Measurements from ENCODE around the gene CDK13.
A peak's percentile ranks its signal among the peaks of the same experiment; 100 is the strongest.
"Not testable (repeated sequence)": the region's sequence is repeated elsewhere in the genome, so short reads cannot be mapped to it uniquely, and the experiment has no call there.

The CDK13 gene

DNA sequence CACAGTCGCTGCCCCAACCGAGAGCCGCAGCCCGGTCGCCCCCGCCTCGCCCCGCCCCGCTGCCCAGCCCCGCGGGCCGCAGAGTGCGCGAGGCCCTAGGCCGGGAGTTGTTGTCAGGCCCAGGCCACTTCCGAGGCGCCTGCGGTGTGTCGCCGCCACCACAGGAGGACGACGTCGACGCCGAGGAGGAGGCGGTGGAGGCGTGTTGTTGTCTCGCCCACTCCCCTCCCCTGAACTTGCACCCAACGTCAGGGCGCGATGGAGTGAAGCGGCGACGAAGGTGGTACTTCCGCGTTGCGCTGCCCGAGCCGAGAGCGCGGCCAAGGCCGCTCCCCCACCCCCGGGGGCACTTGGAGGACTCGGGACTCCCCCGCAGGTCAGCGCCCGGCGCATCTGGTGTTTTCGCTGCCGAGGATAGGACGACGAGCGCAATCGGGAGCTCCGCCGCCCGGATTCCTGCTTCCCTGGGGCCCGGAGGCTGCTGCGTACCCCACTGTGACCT lies at the start of gene CDK13:
Gene CDK13 (plus strand): TSS at position 286 of the 502 bp plus-strand sequence. CDS start 386 bp downstream, outside the sequence.
- peak; percentile 88 for DNase-seq

DNA sequence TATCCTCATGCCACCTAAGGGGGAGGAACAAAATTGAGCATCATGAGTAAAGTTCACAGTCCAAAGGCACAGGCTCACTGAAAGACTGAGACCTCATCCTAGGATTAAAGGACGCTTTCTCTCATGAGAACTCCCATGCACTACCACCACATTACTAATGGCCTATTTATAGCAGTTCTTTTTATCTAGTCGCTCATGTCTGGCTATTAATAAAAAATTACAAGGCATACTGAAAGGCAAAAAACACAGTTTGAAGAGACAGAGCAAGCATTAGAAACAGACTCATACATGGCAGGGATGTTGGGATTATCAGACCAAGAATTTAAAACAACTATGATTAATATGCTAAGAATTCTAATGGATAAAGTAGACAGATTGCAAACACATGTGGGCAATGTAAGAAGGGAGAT lies 46.0 kb upstream of the CDK13 start:
- DNase-seq = no peak

DNA sequence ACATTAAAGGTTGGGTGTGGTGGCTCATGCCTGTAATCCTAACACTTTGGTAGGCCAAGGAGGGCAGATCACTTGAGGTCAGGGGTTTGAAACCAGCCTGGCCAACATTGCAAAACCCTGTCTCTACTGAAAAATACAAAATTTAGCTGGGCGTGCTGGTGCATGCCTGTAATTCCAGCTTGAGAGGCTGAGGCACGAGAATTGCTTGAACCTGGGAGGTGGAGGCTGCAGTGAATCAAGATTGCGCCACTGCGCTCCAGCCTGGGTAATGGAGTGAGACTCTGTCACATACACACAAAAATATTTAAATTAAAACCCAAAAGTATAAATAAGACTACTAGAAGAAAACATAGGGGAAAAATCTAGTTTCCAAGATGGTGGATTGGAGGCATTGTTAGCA lies 41.9 kb upstream of the CDK13 start:
- no peak for DNase-seq

DNA sequence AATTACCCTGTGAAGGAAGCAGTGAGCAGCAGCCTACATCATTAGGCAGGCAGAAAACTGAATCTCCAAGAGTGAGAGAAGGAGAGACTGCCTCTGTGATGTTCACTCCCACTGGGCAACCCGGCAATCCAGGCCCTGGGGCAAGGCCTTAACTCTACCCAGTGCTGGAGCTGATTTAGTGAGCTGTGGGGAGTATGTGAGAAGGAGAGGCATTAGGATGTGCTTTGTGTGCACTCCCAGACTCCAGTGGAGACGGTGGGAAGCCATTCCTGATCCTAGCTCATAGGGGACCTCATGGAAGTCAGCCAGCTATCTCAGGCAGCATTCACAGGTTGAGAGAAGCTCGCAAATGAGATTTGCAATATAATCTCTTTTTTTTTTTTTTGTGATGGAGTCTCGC lies 41.1 kb upstream of the CDK13 start:
- no peak for DNase-seq

DNA sequence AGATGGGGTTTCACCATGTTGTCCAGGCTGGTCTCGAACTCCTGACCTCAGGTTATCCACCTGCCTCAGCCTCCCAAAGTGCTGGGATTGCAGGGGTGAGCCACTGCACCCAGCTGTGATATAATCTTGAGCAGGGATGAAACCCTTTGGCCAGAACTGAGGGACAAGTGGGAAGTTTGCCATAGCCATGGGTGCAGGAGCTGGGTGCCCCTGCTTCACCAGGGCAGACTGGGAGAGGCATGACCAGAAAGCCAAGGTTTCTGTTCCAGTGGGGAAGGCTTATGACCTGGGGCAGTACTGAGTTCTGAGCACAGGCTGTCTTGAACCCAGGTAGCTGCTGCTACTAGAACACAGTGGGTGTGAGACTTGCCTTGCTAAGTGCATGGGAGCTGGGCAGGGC lies 40.5 kb upstream of the CDK13 start:
- DNase-seq = no peak

DNA sequence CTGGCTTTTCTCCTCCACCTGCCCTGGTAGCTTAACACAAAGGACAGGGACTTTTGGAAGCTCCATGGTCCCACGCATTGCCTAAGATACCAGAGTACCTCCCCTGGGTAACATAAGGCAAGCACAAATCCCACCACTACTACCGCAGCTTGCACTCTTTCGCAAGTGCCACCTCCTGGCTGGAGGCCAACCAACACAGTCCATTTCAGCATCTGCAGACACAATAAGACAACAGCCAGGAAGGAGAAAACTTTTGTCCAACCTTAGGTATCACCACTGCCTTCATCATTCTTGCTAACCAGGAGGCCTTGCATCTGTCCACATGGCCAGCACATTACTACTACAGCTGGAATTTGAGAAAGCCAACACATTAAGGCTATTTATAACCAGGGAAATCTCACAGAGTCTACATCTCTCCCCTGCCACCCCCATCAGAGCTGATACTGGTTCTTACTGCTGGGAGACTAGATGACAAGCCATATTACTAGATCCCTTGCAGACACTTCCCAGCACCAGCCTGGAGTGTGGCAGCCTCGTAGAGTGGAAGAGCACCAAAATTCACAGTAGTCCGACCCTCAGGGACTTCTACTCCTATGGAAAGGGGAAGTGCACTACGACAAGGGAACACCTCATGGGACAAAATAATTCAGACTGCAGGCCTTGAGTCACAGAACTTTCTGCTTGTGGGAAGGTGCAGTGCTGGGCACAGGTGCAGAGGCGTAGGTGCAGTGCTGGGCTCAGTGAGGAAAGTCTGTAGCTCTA lies 39.8 kb upstream of the CDK13 start:
- no peak for DNase-seq

DNA sequence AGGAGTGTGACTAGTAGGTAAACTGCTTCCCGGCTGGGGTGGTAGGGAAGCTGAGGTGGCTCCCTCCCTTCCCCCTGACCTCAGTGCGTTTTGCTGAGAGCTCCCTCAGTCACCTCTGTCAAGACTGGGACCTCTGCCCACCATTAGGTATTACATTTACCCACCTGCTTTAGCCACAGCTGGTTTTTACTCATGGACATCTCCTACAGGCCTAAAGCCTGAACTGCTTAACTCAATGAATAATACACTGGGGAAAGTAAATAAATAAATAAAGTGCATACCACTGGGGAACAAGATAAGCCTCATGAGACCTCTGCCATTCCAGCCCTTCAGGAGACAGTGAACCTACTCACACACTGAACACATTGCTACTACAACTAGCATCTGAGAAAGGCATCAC lies 38.9 kb upstream of the CDK13 start:
- no peak for DNase-seq

DNA sequence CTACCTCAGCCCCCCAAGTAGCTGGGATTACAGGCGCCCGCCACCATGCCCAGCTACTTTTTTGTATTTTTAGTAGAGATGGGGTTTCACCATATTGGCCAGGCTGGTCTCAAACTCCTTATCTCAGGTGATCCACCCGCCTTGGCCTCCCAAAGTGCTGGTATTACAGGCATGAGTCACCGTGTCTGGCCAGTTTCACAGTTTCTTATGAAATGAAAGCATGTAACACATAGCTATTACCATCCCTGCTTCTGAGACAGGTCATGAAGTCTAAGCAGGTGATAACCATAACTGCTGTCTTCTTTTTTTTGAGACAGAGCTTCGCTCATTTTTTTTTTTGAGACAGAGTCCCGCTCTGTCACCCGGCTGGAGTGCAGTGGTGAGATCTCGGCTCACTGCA lies 34.2 kb upstream of the CDK13 start:
- DNase-seq = not testable (repeated sequence)

DNA sequence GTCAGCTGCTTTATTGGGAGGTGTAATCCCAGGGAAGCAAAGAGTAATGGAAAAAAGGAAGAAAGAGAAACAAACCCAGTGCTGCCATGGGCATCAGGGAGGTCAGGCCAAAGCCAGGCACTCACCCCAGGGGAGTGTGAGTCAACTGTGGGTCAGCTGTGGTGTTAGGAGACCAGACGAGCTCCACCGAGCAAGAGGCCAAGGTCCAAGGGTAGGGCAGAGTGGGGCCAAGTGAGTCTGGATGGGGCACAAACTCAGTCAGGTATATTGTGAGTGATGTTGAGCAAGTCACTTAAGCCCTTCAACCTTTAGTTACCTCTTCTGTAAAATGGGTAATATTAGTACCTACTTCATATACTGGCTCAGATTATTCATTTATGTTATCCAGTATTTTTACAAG lies 30.4 kb upstream of the CDK13 start:
- DNase-seq = no peak

DNA sequence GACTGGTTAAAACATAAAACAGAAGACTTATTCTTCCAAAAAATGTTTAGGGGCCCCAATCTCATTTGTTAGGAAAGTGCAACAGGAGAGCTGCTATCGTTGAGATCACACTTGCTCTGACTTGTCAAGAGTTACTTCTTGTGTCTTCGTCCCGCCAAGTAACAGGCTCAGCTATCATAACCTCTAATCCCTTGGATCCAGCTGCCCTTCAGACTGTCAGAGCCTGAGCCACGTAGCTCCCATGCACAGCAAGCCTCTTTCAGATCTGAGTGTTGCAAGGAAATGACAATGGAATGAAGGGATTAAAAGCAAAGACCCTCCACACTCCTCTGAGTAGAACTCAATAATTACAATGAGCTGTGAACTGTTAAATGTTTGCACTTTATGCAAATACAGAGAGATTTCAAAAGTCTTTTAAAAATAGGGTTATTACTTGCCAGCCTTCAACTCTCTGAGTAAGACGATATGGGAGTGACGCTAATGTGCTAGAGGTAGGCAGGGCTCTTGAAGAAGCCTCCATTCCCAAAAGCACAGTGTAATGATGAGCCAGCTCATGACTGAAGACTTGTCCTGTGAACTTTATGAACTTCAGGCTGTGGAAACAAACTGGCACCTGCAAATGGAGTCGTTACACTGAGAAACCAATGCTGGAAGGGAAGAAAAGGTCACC lies 28.4 kb upstream of the CDK13 start:
- no peak for DNase-seq

DNA sequence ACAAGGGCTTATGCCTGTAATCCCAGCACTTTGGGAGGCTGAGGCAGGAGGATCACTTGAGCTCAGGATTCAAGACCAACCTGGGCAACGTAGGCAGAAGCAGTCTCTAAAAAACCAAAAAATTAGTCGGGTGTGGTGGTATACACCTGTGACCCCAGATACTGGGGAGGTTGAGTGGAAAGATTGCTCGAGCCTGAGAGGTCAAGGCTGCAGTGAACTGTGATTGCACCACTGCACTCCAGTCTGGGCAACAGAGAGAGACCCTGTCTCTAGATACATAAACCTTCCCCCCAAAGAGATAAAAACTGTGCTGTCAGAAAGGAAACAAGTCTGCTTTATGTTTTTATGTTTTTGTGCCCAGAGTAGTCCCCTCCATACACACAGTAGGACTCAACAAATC lies 27.5 kb upstream of the CDK13 start:
- no peak for DNase-seq

DNA sequence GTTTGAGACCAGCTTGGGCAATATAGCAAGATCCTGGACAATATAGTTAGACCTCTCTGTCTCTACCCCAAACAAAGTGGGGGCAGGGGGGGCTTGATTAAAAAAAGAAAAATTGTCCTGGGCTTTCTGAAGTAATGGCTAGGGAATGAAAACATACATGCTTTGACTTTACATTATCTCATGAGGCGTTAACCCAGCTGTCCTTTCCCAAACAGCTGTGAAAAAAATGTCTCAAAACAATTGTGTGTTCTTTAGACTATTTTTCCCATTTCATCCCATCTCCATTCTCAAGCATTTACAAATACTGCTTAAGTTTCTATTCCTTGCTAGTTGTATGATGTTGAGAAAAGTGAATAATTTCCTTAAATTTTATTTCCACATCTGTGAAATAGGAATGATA lies 27.0 kb upstream of the CDK13 start:
- no peak for DNase-seq

DNA sequence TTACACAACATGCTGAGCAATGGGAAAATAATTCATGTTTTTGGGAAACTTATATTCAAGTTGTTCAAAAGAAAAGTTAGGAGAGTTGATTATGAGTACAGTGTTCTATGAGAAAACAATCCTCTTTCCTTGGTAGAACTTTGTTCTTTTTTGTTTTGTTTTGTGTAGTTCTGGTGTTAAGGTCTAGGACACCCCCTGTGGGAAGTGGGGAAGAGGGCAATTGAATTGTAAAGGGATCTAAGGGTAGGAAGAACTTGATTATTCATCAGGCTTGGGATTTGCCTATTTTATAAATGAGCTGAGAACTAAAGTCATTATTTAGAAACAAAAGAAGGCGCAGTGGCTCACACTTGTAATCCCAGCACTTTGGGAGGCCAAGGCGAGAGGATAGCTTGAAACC lies 25.9 kb upstream of the CDK13 start:
- DNase-seq = no peak

DNA sequence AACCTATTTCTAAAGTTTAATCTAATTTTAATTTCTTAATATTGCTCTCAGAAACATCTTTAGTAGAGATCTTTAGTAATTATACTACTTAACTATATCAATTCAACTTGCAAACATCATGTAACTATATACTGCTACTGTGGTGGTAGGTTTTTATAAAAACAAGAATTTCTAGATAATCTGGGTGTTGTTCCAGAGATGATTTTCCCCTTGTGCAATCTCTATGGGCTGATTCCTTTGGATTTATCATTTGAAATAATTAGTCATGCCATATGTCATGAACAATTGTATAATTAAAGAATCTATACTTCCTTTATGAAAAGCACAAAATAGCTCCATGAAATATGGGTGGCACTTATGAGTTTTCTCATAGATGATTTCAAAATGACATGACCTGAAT lies 23.9 kb upstream of the CDK13 start:
- DNase-seq = no peak

DNA sequence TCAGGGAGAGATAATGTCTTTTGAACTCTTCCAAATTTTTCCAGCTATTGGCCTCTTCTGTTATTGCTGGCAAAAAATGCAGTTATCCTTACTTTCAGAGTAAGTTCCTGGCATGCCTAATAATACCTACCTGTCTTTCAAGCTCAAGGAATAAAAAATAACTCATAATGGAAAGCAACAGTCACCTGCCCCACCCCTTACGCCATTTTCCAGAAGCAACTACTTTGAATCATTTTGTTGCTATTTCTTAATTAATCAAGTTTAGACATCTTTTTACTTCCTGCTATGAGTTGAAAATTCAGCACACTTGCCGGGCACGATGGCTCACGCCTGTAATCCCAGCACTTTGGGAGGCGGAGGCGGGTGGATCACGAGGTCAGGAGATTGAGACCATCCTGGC lies 23.0 kb upstream of the CDK13 start:
- DNase-seq = no peak

DNA sequence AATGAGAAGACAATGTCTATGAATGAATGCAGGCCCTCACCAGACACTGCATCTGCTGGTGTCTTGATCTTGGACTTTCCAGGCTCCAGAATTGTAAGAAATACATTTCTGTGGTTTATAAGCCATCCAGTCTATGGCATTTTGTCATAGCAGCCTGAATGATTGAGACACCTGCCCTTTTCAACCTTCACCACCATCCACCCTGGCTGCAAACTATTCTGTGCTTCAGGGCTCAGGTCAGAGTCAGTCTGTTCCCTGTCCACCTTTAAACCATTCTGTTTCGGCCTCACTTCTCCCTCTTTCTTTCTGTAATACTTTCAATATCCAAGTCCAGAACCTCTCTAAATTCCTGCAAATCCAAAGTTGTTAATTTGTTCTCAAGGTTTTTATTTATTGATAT lies 15.9 kb upstream of the CDK13 start:
- no peak for DNase-seq

DNA sequence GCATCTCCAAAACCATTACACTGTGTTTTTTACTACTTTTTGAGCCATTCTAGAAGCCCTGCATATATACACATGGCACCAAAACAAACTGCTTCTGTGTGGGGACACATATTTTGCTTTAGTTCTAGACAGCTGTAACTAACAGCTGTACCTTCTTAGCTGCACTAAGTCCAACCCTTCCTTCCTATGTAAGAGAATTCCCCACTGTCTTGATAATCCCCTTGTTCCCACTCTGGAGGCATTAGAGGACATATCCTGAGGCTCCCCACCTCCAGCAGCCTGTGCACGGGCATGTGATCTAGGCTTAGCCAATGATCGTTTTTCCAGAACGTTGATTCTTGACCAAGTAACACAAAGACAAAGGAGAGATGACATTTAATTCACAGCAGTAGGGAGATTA lies 13.3 kb upstream of the CDK13 start:
- DNase-seq = no peak

DNA sequence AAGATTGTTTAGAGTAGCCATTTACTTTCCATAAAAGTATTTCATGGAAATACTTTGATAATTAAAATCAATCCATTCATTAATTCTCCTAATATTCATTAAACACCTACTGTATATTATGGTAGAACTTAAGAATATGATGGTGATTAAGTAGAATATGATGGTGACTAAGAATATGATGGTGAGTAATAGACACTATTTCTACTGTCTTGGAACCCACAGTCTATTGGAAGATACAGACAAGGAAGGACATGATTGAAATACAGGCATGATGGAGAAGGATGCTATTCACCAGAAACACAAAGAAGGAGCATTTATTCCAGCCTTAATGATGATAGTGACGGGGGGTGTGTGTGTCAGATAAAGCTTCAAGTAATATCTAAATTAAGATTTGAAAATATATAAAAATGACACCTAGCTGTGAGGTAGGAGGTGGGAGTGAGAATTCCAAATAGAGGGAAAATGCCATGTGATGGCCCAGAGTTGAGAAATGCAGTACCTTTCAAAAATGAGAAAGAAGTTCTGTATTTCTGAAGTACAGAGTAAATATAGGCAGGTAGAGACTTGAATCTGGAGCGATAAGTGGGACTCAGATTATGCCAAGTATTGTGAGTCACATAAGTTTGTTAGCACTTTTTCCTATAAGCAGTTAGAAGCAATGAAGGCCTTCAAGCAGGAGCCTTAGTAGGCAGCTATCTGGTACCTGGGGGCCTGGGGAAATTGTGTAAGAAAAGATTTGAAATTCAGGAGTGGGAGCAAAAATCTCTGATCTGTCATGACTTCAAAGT lies 12.5 kb upstream of the CDK13 start:
- DNase-seq = no peak

DNA sequence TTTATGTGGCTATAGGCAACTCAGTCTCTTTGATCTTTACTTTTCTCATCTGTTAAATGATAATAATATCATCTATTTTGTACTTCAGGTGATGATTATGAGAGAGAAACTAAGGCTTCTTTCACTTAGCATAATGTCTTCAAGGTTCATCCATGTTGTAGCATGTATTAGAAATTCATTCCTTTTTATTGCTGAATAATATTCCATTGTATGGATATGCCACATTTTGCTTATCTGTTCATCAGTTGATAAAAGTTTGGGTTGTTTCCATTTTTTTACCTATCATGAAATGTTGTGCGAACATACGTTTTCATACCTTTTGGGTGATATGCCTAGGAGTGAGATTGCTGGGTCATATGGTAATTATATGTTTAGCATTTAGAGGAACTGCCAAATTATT lies 7.2 kb upstream of the CDK13 start:
- no peak for DNase-seq

DNA sequence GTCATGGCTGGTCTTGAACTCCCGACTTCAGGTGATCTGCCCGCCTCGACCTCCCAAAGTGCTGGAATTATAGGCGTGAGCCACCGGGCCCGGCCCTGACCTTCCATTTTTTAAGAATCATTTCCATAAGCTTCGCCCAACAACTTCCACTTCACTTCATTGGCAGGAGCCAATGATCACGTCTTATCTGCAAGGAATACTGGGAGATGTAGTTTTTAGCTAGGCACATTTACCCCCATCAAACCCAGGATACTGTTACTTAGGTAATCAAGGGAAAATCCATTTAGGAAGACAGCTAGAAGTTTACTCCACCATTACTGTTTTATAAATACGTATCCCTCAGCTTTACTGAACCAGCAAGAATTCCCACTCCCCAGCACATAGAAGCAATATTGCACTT lies 3.4 kb upstream of the CDK13 start:
- no peak for DNase-seq

DNA sequence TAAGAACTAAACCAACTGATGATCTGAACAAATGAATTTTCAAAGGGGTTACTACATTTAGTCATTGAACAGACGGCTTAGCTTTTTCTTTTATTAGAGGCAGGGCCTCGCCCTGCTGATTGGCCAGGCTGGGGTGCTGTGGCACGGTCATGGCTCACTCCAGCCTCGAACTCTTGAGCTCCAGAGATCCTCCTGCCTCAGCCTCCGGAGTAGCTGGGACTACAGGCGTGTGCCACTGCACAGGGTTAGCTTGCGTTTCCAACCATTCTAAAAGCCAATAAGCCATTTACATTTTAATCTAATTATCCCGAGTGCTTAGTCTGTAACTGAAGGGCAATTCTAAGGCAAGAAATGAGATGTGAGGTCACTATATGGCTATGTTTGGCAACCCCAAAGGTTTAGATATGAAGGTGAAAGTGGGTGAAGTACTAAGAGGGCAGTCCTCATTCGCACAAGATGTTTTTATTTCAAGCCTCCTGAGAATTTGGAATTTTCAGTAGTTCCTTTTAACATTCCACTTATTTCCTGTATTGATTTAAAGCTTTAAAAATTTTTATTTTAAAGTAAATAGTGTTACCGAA lies 1.6 kb upstream of the CDK13 start:
- peak; percentile 24 for DNase-seq

DNA sequence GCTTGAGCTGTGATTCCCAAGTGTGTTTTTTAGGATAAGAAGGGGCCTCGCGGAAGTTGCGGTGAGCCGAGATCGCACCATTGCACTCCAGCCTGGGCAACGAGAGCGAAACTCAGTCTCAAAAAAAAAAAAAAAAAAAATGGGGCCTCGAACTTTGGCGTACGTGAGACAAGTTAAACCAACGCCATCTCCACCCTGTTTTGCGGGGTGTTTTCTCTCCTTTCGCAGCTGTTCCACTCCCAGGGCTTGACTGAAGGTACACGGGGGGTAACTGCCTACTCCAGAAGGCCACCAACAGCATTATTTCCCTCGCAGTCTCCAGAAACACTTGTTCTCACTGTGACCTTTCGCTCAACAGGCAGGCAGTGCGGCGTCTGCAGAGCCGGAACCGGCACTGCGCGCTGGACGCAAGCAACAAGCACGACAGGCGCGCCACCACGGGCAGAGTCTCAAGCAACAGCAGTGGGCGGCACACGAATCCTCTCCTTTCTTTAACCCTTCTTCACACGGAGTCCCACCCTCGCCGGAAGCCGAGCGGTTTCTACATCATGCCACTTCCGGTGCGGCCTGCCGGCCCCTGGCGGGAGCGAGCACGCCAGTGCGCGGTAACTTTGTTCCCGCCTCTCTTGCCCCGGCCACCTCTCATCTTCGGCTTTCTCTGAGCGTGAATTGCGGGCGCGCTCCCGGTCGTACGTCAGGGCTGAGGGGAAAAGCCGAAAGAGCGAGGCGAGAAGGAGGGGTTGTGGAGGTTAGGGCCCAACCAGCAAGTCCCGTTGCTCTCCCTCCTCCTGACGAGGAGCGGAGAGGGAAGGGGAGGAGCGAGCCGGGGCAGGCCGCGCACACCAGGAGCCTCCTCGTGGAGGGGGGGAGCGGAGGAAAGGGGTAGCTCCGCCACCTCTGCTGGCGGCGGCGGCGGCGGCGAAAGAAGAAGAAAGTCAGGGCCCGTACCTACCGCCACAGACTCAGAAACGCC lies 814 bp upstream of the CDK13 start:
- peak; percentile 100 for DNase-seq
